Progenitor cell of endocrine pancreas (in vitro differentiated cells): ENCODE measurements around the gene RAPGEF4. TPM values are rescaled to one million over a fixed set of nuclear protein-coding genes. Genes with fewer than 3 reads are reported as not detected.

Source experiments
- DNase-seq: peaks from one replicate; pipeline ENCODE4 v3.0.0; 2021; ENCODE audit warnings: low spot score; ENCODE audit not compliant: unreplicated experiment
- H3K27ac Mint-ChIP-seq: 2 replicates; pipeline ENCODE4 v1.8.0; 2021; ENCODE audit warnings: mild to moderate bottlenecking, moderate library complexity, mixed read lengths
- H3K27me3 Mint-ChIP-seq: 2 replicates; pipeline ENCODE4 v1.8.0; 2021; ENCODE audit warnings: mixed read lengths
- H3K36me3 Mint-ChIP-seq: 2 replicates; pipeline ENCODE4 v1.8.0; 2022; ENCODE audit warnings: mixed read lengths; ENCODE audit not compliant: insufficient read depth
- H3K4me1 Mint-ChIP-seq: 2 replicates; pipeline ENCODE4 v1.8.0; 2021; ENCODE audit warnings: low read depth, mixed read lengths
- H3K4me3 Mint-ChIP-seq: 2 replicates; pipeline ENCODE4 v1.8.0; 2021; ENCODE audit warnings: low read depth, mild to moderate bottlenecking, moderate library complexity, mixed read lengths
- H3K9me3 Mint-ChIP-seq: 2 replicates; pipeline ENCODE4 v1.8.0; 2021; ENCODE audit warnings: low read depth, mixed read lengths
- total RNA-seq: library from RNA; stranded (reverse); gene quantifications from 2 replicates; pipeline ENCODE4 v1.2.1, GENCODE V29; 2021
- TF ChIP-seq, protein P1 (sequence below): fragments of 200-600 bp; sonication (generic); IDR thresholded peaks from one replicate; pipeline ENCODE4 v1.5.0; 2021; ENCODE audit warnings: antibody characterized with exemption, mild to moderate bottlenecking; ENCODE audit not compliant: unreplicated experiment

The RAPGEF4 gene
- total RNA-seq, 1 donor from 2014 or later: 8.6 TPM

- H3K4me3 Mint-ChIP-seq: no peak overlapping the region
- H3K27me3 Mint-ChIP-seq: no peaks in the 10 kb centered on the region
- TF ChIP-seq, protein P1, sequence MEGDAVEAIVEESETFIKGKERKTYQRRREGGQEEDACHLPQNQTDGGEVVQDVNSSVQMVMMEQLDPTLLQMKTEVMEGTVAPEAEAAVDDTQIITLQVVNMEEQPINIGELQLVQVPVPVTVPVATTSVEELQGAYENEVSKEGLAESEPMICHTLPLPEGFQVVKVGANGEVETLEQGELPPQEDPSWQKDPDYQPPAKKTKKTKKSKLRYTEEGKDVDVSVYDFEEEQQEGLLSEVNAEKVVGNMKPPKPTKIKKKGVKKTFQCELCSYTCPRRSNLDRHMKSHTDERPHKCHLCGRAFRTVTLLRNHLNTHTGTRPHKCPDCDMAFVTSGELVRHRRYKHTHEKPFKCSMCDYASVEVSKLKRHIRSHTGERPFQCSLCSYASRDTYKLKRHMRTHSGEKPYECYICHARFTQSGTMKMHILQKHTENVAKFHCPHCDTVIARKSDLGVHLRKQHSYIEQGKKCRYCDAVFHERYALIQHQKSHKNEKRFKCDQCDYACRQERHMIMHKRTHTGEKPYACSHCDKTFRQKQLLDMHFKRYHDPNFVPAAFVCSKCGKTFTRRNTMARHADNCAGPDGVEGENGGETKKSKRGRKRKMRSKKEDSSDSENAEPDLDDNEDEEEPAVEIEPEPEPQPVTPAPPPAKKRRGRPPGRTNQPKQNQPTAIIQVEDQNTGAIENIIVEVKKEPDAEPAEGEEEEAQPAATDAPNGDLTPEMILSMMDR: no peak
- peaks cover 3% of the 10 kb centered on the region for H3K9me3 Mint-ChIP-seq
- H3K4me1 Mint-ChIP-seq: no peaks in the 10 kb centered on the region
- no peaks in the 10 kb centered on the region for H3K36me3 Mint-ChIP-seq
- H3K27ac Mint-ChIP-seq: no peak overlapping the region
- no peak for DNase-seq
Observed at GRCh38 chr2:173058097-173058496, 322.5 kb downstream of the RAPGEF4 start.

GRCh38 chr2:173058673-173059072 is 323.0 kb downstream of the RAPGEF4 start:
- Mint-ChIP-seq H3K36me3 (no peaks in the 10 kb centered on the region), H3K4me1 (no peaks in the 10 kb centered on the region), H3K27me3 (no peaks in the 10 kb centered on the region), H3K4me3 (no peak overlapping the region), H3K27ac (no peak overlapping the region), H3K9me3 (no peaks in the 10 kb centered on the region)
- TF ChIP-seq, protein P1: no peak
- no peak for DNase-seq

DNA sequence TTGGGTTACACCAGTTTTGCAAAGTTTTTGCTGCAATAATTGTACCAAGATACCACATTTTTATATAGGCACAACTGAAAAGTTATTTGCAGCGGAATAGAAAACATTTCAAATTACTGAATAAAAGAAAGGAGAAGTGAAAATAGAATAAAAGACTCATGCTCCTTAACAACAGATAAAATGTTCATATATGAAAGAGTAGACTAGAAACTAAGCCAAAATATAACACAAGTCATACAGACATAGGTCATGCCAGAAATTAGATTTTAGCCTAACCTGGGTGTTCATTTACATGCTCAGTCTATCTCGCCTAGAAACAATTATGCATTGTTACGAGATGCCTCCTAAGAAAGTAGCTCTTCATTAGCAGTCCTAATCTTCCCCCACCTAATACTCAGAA is 323.6 kb downstream of the RAPGEF4 start:
- no peak for DNase-seq
- no peaks in the 10 kb centered on the region for H3K36me3 Mint-ChIP-seq
- TF ChIP-seq, protein P1: no peak
- H3K4me1 Mint-ChIP-seq: no peaks in the 10 kb centered on the region
- H3K27me3 Mint-ChIP-seq: no peaks in the 10 kb centered on the region
- no peaks in the 10 kb centered on the region for H3K9me3 Mint-ChIP-seq
- H3K27ac Mint-ChIP-seq: no peak overlapping the region
- no peak overlapping the region for H3K4me3 Mint-ChIP-seq

DNA sequence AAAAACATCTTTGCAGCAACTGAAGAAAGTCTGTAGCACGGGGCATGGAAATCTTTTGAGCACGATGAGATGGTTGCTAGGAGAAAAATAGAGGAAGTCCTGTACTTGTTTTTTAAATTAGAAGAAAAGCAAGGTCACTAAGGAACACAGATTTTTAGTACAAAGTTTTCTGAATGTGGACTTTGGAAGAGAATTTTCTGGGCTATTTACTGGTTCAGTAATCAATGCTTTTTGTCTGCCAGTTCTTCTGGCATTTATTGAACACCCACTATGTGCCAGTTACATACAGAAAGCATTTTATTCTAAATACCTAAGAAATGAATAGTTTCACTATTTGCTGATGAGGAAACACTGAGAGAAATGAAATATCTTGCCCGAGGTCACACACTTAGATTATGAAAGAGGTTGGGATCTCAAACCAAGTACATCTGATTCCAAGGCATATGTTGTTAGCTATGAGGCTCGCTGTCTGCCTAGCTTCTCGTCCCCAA is 324.4 kb downstream of the RAPGEF4 start:
- no peak overlapping the region for H3K27ac Mint-ChIP-seq
- DNase-seq: no peak
- H3K4me3 Mint-ChIP-seq: no peak overlapping the region
- no peaks in the 10 kb centered on the region for H3K36me3 Mint-ChIP-seq
- H3K27me3 Mint-ChIP-seq: no peaks in the 10 kb centered on the region
- H3K4me1 Mint-ChIP-seq: no peaks in the 10 kb centered on the region
- no peaks in the 10 kb centered on the region for H3K9me3 Mint-ChIP-seq
- TF ChIP-seq, protein P1: no peak

DNA sequence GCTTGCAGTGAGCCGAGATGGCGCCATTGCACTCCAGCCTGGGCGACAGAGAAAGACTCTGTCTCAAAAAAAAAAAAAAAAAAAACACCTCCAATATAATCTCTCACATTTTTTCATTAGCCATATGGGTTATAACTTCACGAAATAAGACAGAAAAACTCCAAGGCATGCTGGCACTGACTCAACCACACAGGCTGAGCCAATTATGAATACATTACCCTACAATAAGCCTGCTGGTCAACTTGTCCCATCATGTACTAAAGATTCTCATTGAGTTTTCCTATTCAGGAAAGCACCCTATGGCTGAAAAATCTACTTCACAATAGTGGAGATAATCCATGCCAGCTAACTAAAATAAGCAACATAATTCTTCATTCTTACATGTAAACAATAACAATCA is 327.2 kb downstream of the RAPGEF4 start:
- Mint-ChIP-seq H3K36me3 (no peaks in the 10 kb centered on the region), H3K4me1 (no peaks in the 10 kb centered on the region), H3K27me3 (no peaks in the 10 kb centered on the region), H3K4me3 (no peak overlapping the region), H3K27ac (no peak overlapping the region), H3K9me3 (no peaks in the 10 kb centered on the region)
- no peak for DNase-seq
- TF ChIP-seq, protein P1: no peak
